ENCODE data around the gene WDR59. TPM values are rescaled to one million over a fixed set of nuclear protein-coding genes. Genes with fewer than 3 reads are reported as not detected.

The WDR59 gene
- total RNA-seq, 2 donors from 2014 or later = 29.6 to 59.3 TPM

GRCh38 chr16:74825016-74825415, 159.9 kb downstream of the WDR59 start:
- no peak for ATAC-seq
- DNase-seq = no peak
- H3K4me3 ChIP-seq = no peak overlapping the region
- H3K4me1 ChIP-seq = no peaks in the 10 kb centered on the region
- H3K27ac ChIP-seq = no peak overlapping the region
- no peaks in the 10 kb centered on the region for H3K36me3 ChIP-seq (replicated peaks in 1 of 2; ENCODE audit: insufficient read depth in 1 of 2, low read depth in 2 of 2)
- H3K27me3 ChIP-seq = no peaks in the 10 kb centered on the region
- WGBS, 2 donors = 84 to 89% methylated on average over 3 of the region's 3 CpGs
- TF ChIP-seq CTCF (IDR thresholded peaks at IDR 0.05) = no peak
- no peak for TF ChIP-seq POLR2A (IDR thresholded peaks at IDR 0.05)
- intact Hi-C loops (cut with DNase I) = no loop called here
- H3K9me3 ChIP-seq = no peaks in the 10 kb centered on the region

Other genes with a start within 250 kb of the WDR59 start
- gene FA2H, start 210.3 kb downstream of the WDR59 start, total RNA-seq = 1 to 10 TPM; 3.3 to 5.4 TPM
- 10 to 100 TPM in 1 of 2 donors, 1 to 10 TPM in 1; 9.3 to 21.4 TPM for gene ZNRF1, start 13.9 kb upstream of the WDR59 start, total RNA-seq
- gene LDHD, start 131.7 kb upstream of the WDR59 start, total RNA-seq = 10 to 100 TPM; 27.7 to 28.3 TPM
- gene ZFP1, start 163.4 kb upstream of the WDR59 start, total RNA-seq = 1 to 10 TPM; 1.6 to 3.4 TPM
- over 10,000 TPM; 18,538 to 32,261 TPM for gene CTRB2, start 222.0 kb upstream of the WDR59 start, total RNA-seq
- gene CTRB1, start 233.9 kb upstream of the WDR59 start, total RNA-seq = over 10,000 TPM; 14,932 to 20,352 TPM